Measurements from ENCODE around the gene RNF213.

DNA sequence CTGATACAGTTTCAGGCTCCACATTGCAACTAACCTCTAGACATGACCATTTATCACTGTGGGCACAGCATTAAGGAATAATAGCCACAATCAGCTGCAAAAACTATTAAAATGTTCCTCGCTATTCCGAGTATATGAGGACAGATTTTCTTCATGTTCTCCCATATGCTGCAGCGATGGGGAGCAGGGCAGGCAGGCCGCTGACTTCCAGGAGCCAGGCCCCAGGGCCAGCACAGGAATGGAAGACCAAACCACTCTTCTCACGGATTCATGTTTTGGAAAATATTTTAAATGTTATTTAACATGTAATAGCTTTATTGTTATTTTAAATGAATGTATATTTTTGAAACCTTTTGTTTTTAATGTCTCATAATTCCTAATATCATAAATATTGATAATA is 110.5 kb downstream of the RNF213 start:
- TF ChIP-seq, protein P1, sequence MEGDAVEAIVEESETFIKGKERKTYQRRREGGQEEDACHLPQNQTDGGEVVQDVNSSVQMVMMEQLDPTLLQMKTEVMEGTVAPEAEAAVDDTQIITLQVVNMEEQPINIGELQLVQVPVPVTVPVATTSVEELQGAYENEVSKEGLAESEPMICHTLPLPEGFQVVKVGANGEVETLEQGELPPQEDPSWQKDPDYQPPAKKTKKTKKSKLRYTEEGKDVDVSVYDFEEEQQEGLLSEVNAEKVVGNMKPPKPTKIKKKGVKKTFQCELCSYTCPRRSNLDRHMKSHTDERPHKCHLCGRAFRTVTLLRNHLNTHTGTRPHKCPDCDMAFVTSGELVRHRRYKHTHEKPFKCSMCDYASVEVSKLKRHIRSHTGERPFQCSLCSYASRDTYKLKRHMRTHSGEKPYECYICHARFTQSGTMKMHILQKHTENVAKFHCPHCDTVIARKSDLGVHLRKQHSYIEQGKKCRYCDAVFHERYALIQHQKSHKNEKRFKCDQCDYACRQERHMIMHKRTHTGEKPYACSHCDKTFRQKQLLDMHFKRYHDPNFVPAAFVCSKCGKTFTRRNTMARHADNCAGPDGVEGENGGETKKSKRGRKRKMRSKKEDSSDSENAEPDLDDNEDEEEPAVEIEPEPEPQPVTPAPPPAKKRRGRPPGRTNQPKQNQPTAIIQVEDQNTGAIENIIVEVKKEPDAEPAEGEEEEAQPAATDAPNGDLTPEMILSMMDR (conservative IDR thresholded peaks at IDR 0.05; ENCODE audit: low read length): no peak
- no peak for TF ChIP-seq EZH2phosphoT487 (IDR thresholded peaks at IDR 0.05; ENCODE audit: borderline replicate concordance)
